AG09309 (cell line): ENCODE results near the gene ERFE.

ENCODE experiments used
- DNase-seq: peaks from one replicate; pipeline ENCODE4 v3.0.0-alpha.2; 2010; ENCODE audit warnings: low read depth
- H3K4me3 ChIP-seq: 2 replicates; pipeline ENCODE4 v1.5.1; 2011; ENCODE audit warnings: mild to moderate bottlenecking, low read depth, low read length, moderate library complexity; ENCODE audit not compliant: control insufficient read depth
- TF ChIP-seq, protein P1 (sequence below): IDR thresholded peaks from 2 replicates; pipeline ENCODE4 v1.5.1; 2011; ENCODE audit warnings: mild to moderate bottlenecking, low read depth, low read length, inconsistent platforms; ENCODE audit not compliant: insufficient read depth, control insufficient read depth; ENCODE audit errors: missing control alignments

The ERFE gene

GRCh38 chr2:238182362-238182761 lies 23.6 kb downstream of the ERFE start:
- no peak overlapping the region for H3K4me3 ChIP-seq
- DNase-seq: no peak
- TF ChIP-seq, protein P1, sequence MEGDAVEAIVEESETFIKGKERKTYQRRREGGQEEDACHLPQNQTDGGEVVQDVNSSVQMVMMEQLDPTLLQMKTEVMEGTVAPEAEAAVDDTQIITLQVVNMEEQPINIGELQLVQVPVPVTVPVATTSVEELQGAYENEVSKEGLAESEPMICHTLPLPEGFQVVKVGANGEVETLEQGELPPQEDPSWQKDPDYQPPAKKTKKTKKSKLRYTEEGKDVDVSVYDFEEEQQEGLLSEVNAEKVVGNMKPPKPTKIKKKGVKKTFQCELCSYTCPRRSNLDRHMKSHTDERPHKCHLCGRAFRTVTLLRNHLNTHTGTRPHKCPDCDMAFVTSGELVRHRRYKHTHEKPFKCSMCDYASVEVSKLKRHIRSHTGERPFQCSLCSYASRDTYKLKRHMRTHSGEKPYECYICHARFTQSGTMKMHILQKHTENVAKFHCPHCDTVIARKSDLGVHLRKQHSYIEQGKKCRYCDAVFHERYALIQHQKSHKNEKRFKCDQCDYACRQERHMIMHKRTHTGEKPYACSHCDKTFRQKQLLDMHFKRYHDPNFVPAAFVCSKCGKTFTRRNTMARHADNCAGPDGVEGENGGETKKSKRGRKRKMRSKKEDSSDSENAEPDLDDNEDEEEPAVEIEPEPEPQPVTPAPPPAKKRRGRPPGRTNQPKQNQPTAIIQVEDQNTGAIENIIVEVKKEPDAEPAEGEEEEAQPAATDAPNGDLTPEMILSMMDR: no peak

- H3K4me3 ChIP-seq: no peak overlapping the region
- TF ChIP-seq, protein P1: no peak
- DNase-seq: peak; percentile 21
Observed at GRCh38 chr2:238183821-238184220, 25.1 kb downstream of the ERFE start.

DNA sequence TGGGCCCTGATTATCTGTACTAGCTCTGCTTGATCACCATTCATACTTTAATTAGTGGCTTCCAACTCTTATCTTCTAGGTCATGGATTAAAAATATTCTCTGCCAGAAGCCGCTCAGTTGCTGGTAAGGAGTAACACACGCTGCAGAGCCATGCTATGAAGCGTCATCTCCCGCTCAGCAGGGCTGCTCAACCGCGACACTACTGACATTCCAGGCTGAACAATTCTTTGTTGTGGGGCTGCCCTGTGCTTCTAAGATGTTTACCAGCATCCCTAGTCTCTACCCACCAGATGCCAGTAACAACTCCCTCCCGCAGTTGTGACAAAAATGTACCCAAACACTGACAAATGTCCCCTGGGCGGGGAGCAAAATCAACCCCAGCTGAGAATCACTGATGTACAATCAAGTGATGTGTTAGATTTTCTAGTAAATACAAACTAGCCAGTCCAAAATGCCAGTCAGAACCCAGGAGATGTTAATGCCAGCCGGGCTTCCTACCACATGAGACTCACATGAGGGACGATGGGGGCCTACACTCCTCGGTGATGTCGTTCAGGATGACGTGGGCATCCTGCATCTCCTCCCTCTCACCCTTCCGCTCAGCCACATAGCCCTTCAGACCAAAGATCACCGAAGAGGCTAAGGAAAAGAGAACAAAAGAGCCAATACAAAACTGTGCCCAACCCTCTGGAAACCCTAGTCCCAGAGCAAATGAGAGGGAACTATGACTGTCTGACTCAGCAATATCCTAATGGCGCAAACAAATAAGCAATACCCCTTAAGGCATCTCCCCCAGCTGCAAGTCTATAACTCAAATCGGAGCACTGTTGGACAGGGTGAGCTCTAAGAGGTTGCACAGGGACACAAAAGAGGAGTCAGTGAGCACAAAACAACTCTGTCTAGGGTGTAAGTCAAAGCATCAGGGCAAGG lies 29.1 kb downstream of the ERFE start:
- TF ChIP-seq, protein P1: no peak
- no peak overlapping the region for H3K4me3 ChIP-seq
- no peak for DNase-seq

DNA sequence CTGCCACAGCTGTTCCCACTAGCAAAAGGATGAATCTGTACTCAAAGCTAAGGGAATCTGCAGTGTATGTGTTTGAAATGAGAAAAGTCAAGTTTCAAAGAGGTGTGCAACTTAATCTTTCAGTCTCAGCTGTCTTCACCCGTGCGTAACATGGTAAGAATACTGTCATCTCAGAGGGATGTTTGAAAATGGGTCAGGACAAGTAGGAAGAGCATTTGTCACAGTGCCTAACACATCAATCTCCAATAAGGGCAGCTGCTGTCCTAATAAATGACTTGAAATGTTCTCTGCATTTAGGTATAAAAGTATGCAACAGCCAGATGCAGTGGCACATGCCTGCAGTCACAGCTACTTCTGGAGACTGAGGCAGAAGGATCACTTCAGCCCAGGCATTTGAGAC lies 31.7 kb downstream of the ERFE start:
- DNase-seq: no peak
- TF ChIP-seq, protein P1: no peak
- no peak overlapping the region for H3K4me3 ChIP-seq

DNA sequence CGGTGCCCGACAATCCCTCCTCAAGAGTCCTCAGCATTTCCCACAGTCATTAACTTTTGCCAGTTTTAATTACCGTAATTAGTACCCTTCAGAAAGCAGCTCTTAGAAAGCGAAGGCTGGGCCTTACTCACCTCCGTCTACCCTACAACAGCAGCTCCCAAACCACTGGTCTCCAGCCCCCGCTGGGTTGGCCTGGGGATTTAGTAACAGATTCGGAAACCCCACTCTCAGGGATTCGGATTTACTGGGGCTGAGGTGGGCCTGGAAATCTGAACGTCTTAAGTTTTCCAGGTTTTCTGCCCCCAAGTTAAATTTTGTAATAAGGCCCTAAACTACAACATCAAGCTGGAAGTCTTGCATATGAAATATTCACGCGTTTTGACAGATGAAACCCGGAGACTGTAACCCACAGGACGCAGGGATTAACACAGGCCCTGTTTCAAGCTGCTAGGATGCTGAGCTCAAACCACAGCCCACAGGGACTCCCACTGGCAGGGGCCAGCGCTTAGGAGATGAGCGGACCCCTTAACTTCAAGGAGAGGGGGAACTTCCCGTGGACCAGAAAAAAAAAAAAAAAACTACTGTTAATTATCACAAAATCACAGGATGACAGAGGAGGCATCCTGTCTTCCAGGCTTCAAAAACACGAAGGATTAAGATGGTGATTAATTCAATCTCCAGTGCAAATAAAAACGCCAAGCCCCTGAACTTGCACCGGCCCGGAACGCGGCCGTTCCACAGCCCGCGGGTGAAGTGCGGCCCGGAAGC lies 43.7 kb downstream of the ERFE start:
- TF ChIP-seq, protein P1: no peak
- DNase-seq: no peak
- peak overlapping the region; percentile 74 for H3K4me3 ChIP-seq

GRCh38 chr2:238203094-238203972 lies 44.6 kb downstream of the ERFE start, which contains the start of gene ILKAP:
TSS of gene ILKAP (minus strand) at chr2:238203695. CDS start at chr2:238203553, 142 bp downstream.
- DNase-seq: peak; percentile 23
- TF ChIP-seq, protein P1: no peak

More at GRCh38 chr2:238203094-238203972, 44.6 kb downstream of the ERFE start, which contains the start of gene ILKAP:
- H3K4me3 ChIP-seq: peak within 1 kb of the TSS; percentile 74
